ENCODE measurements around the gene PROM2.

- TF ChIP-seq, protein P1, sequence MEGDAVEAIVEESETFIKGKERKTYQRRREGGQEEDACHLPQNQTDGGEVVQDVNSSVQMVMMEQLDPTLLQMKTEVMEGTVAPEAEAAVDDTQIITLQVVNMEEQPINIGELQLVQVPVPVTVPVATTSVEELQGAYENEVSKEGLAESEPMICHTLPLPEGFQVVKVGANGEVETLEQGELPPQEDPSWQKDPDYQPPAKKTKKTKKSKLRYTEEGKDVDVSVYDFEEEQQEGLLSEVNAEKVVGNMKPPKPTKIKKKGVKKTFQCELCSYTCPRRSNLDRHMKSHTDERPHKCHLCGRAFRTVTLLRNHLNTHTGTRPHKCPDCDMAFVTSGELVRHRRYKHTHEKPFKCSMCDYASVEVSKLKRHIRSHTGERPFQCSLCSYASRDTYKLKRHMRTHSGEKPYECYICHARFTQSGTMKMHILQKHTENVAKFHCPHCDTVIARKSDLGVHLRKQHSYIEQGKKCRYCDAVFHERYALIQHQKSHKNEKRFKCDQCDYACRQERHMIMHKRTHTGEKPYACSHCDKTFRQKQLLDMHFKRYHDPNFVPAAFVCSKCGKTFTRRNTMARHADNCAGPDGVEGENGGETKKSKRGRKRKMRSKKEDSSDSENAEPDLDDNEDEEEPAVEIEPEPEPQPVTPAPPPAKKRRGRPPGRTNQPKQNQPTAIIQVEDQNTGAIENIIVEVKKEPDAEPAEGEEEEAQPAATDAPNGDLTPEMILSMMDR (conservative IDR thresholded peaks at IDR 0.05), result no peak
- no peak for TF ChIP-seq ZFX (IDR thresholded peaks at IDR 0.05)
These were observed 36.1 kb upstream of the PROM2 start for GRCh38 chr2:95238131-95238530.
